Nephron (organoid): ENCODE measurements around the gene NINL.

ENCODE experiments used
- H3K27ac Mint-ChIP-seq, 3 experiments: 2 replicates each; pipeline ENCODE4 v1.8.0; 2020; ENCODE audit warnings: mixed read lengths in 3 of 3, mild to moderate bottlenecking in 2 of 3, moderate library complexity in 1 of 3
- H3K27me3 Mint-ChIP-seq: 2 replicates; pipeline ENCODE4 v1.8.0; 2021; ENCODE audit warnings: low read depth, mild to moderate bottlenecking, moderate library complexity, mixed read lengths
- H3K36me3 Mint-ChIP-seq: 2 replicates; pipeline ENCODE4 v1.8.0; 2020; ENCODE audit warnings: low read depth, mixed read lengths
- H3K4me1 Mint-ChIP-seq: 2 replicates; pipeline ENCODE4 v1.8.0; 2020; ENCODE audit warnings: mixed read lengths
- H3K4me3 Mint-ChIP-seq, 3 experiments: 2 replicates each; pipeline ENCODE4 v1.8.0; 2020; ENCODE audit warnings: mild to moderate bottlenecking in 3 of 3, mixed read lengths in 3 of 3, moderate library complexity in 2 of 3
- H3K9me3 Mint-ChIP-seq: 2 replicates; pipeline ENCODE4 v1.8.0; 2020; ENCODE audit warnings: mixed read lengths
- CTCF ChIP-seq, 3 experiments: fragments of 200-600 bp; sonication (generic); IDR thresholded peaks; one replicate each; pipeline ENCODE4 v1.5.0; 2021; ENCODE audit warnings: antibody characterized with exemption in 3 of 3; ENCODE audit not compliant: unreplicated experiment in 3 of 3

NINL gene

GRCh38 chr20:25539742-25540672, 45.3 kb downstream of the NINL start:
- Mint-ChIP-seq H3K27me3 (no peaks in the 10 kb centered on the region), H3K9me3 (no peaks in the 10 kb centered on the region), H3K4me3 (peak overlapping the region in 1 of 3 experiments; percentile 32), H3K36me3 (peaks cover 16% of the 10 kb centered on the region), H3K27ac (peak overlapping the region; percentile 27 to 83 (median 77)), H3K4me1 (peaks cover 39% of the 10 kb centered on the region)
- TF ChIP-seq CTCF (IDR thresholded peaks at IDR 0.05; ENCODE audit: unreplicated experiment in 3 of 3) = peak in 2 of 3 experiments; percentile 24 to 26

- Mint-ChIP-seq H3K9me3 (no peaks in the 10 kb centered on the region), H3K27ac (peak overlapping the region in 1 of 3 experiments; percentile 83), H3K27me3 (no peaks in the 10 kb centered on the region), H3K36me3 (peaks cover 16% of the 10 kb centered on the region), H3K4me1 (peaks cover 33% of the 10 kb centered on the region), H3K4me3 (no peak overlapping the region)
- TF ChIP-seq CTCF (IDR thresholded peaks at IDR 0.05; ENCODE audit: unreplicated experiment in 3 of 3) = no peak
Measured at GRCh38 chr20:25538838-25539665, 46.3 kb downstream of the NINL start.

GRCh38 chr20:25537890-25538289, 47.4 kb downstream of the NINL start:
- Mint-ChIP-seq H3K27me3 (no peaks in the 10 kb centered on the region), H3K27ac (no peak overlapping the region), H3K4me3 (no peak overlapping the region), H3K36me3 (peaks cover 16% of the 10 kb centered on the region), H3K4me1 (peaks cover 38% of the 10 kb centered on the region), H3K9me3 (no peaks in the 10 kb centered on the region)
- no peak for TF ChIP-seq CTCF (IDR thresholded peaks at IDR 0.05; ENCODE audit: unreplicated experiment in 3 of 3)

- H3K27ac Mint-ChIP-seq = peak overlapping the region in 1 of 3 experiments; percentile 29
Measured at GRCh38 chr20:25535762-25536161, 49.6 kb downstream of the NINL start.

GRCh38 chr20:25534845-25535244, 50.5 kb downstream of the NINL start:
- H3K9me3 Mint-ChIP-seq = peaks cover 10% of the 10 kb centered on the region
- H3K4me3 Mint-ChIP-seq = no peak overlapping the region
- H3K27me3 Mint-ChIP-seq = no peaks in the 10 kb centered on the region
- H3K36me3 Mint-ChIP-seq = peaks cover 32% of the 10 kb centered on the region
- no peak overlapping the region for H3K27ac Mint-ChIP-seq
- TF ChIP-seq CTCF (IDR thresholded peaks at IDR 0.05; ENCODE audit: unreplicated experiment in 3 of 3) = no peak
- peaks cover 20% of the 10 kb centered on the region for H3K4me1 Mint-ChIP-seq

More at GRCh38 chr20:25535762-25536161, 49.6 kb downstream of the NINL start:
- Mint-ChIP-seq H3K27me3 (no peaks in the 10 kb centered on the region), H3K4me3 (no peak overlapping the region), H3K4me1 (peaks cover 29% of the 10 kb centered on the region), H3K9me3 (peaks cover 3% of the 10 kb centered on the region), H3K36me3 (peaks cover 25% of the 10 kb centered on the region)
- TF ChIP-seq CTCF (IDR thresholded peaks at IDR 0.05; ENCODE audit: unreplicated experiment in 3 of 3) = no peak
